Thoracic aorta (tissue), 2 donors: ENCODE results near the gene CSF1. TPM values are rescaled to one million over a fixed set of nuclear protein-coding genes. Genes with fewer than 3 reads are reported as not detected.

ENCODE experiments used
- ATAC-seq: fragments of 150-250 bp; one replicate; pipeline ENCODE4 v1.8.0; 2017; ENCODE audit warnings: low read depth; ENCODE audit not compliant: insufficient number of reproducible peaks, low FRiP score
- DNase-seq: peaks from one replicate; pipeline ENCODE4 v3.0.0-alpha.2; 2020; ENCODE audit warnings: low spot score
- H3K27ac ChIP-seq, 2 donors: fragments of 200-600 bp; sonication (generic); 1 replicate in 1 of 2; 2 replicates in 1 of 2; pipeline ENCODE4 v1.5.1; 2016; ENCODE audit warnings: mild to moderate bottlenecking in 2 of 2, moderate library complexity in 2 of 2
- H3K27me3 ChIP-seq: fragments of 200-600 bp; sonication (generic); replicated peaks from 2 replicates; pipeline ENCODE4 v1.6.0; 2016; ENCODE audit warnings: mild to moderate bottlenecking; ENCODE audit not compliant: insufficient read depth
- H3K36me3 ChIP-seq: fragments of 200-600 bp; sonication (generic); one replicate; pipeline ENCODE4 v1.5.1; 2016
- H3K4me1 ChIP-seq, 2 donors: fragments of 200-600 bp; sonication (generic); 1 replicate in 1 of 2; 2 replicates in 1 of 2; pipeline versions ENCODE4 v1.5.1 to v1.6.0; 2016; ENCODE audit warnings: low read depth in 2 of 2, mild to moderate bottlenecking in 1 of 2; ENCODE audit not compliant: control insufficient read depth in 1 of 2
- H3K4me3 ChIP-seq: fragments of 200-600 bp; sonication (generic); 2 replicates; pipeline ENCODE4 v1.5.1; 2016; ENCODE audit warnings: mild to moderate bottlenecking
- H3K9me3 ChIP-seq: fragments of 200-600 bp; sonication (generic); 2 replicates; pipeline ENCODE4 v1.5.1; 2016
- CTCF ChIP-seq: fragments of 200-600 bp; sonication (generic); IDR thresholded peaks from one replicate; pipeline ENCODE4 v1.5.1; 2019; ENCODE audit warnings: antibody characterized with exemption
- total RNA-seq, 2 donors: library from RNA; depleted of rRNA; stranded (reverse); fragments of >200 nt; gene quantifications; one replicate each; pipeline versions ENCODE4 v1.1.0 to v1.2.3, GENCODE V29; 2016

Gene CSF1
- total RNA-seq, 2 donors from 2014 or later, result 146 to 171 TPM

GRCh38 chr1:109975718-109976117 is 65.1 kb downstream of the CSF1 start:
- H3K27me3 ChIP-seq, result no peaks in the 10 kb centered on the region
- H3K36me3 ChIP-seq, result no peaks in the 10 kb centered on the region
- DNase-seq (no peak), ATAC-seq (no peak)
- TF ChIP-seq CTCF, result no peak
- H3K9me3 ChIP-seq, result no peaks in the 10 kb centered on the region
- H3K4me1 ChIP-seq, result peaks cover 3 to 25% of the 10 kb centered on the region in 2 donors
- no peak overlapping the region for H3K4me3 ChIP-seq
- H3K27ac ChIP-seq, result no peak overlapping the region

- no peaks in the 10 kb centered on the region for H3K27me3 ChIP-seq
- H3K36me3 ChIP-seq, result no peaks in the 10 kb centered on the region
- H3K4me3 ChIP-seq, result no peak overlapping the region
- H3K4me1 ChIP-seq, result peaks cover 3 to 28% of the 10 kb centered on the region in 2 donors
- no peak overlapping the region for H3K27ac ChIP-seq
- DNase-seq, result no peak
- H3K9me3 ChIP-seq, result no peaks in the 10 kb centered on the region
- ATAC-seq, result no peak
- no peak for TF ChIP-seq CTCF
These were observed 66.1 kb downstream of the CSF1 start for GRCh38 chr1:109976762-109977161.

- H3K27me3 ChIP-seq, result no peaks in the 10 kb centered on the region
- H3K4me3 ChIP-seq, result no peak overlapping the region
- H3K4me1 ChIP-seq, result peaks cover 3 to 28% of the 10 kb centered on the region in 2 donors
- TF ChIP-seq CTCF, result no peak
- H3K9me3 ChIP-seq, result no peaks in the 10 kb centered on the region
- H3K36me3 ChIP-seq, result no peaks in the 10 kb centered on the region
- H3K27ac ChIP-seq, result no peak overlapping the region
- no peak for ATAC-seq
- DNase-seq, result no peak
These were observed 66.6 kb downstream of the CSF1 start for GRCh38 chr1:109977225-109977624.

- Histone ChIP-seq H3K9me3 (no peaks in the 10 kb centered on the region), H3K27ac (no peak overlapping the region), H3K4me1 (peaks cover 3 to 28% of the 10 kb centered on the region in 2 donors), H3K4me3 (no peak overlapping the region), H3K27me3 (no peaks in the 10 kb centered on the region), H3K36me3 (no peaks in the 10 kb centered on the region)
- DNase-seq (no peak), ATAC-seq (no peak)
- no peak for TF ChIP-seq CTCF
These were observed 67.2 kb downstream of the CSF1 start for GRCh38 chr1:109977657-109978378.

GRCh38 chr1:109978761-109979488 is 68.3 kb downstream of the CSF1 start:
- DNase-seq (no peak), ATAC-seq (no peak)
- Histone ChIP-seq H3K4me3 (no peak overlapping the region), H3K4me1 (peaks cover 5 to 36% of the 10 kb centered on the region in 2 donors), H3K36me3 (no peaks in the 10 kb centered on the region), H3K27ac (no peak overlapping the region), H3K9me3 (no peaks in the 10 kb centered on the region), H3K27me3 (no peaks in the 10 kb centered on the region)
- no peak for TF ChIP-seq CTCF
